OCI-LY3 (cell line): ENCODE data around the gene LDLR.
"Not testable (repeated sequence)": the region's sequence is repeated elsewhere in the genome, so short reads cannot be mapped to it uniquely, and the experiment has no call there.

Experiments used
- H2AFZ ChIP-seq: fragments of 200-600, 300-600 bp; shearing (Covaris generic); 2 replicates; pipeline ENCODE4 v1.6.0; 2014; ENCODE audit warnings: antibody characterized with exemption, low read depth, low read length
- H3K27ac ChIP-seq: fragments of 200-600, 300-600 bp; sonication (generic); 2 replicates; pipeline ENCODE4 v1.5.1; 2014; ENCODE audit warnings: mild to moderate bottlenecking, low read length, moderate library complexity, mixed read lengths
- H3K27me3 ChIP-seq: fragments of 200-600, 300-600 bp; sonication (generic); 2 replicates; pipeline ENCODE4 v1.6.1; 2014; ENCODE audit warnings: low read depth, low read length, mixed read lengths
- H3K36me3 ChIP-seq: fragments of 200-600, 300-600 bp; sonication (generic); replicated peaks from 2 replicates; pipeline ENCODE3; 2014; ENCODE audit warnings: low read depth, low read length, mixed read lengths
- H3K4me1 ChIP-seq: fragments of 300-600, 200-600 bp; sonication (generic); 2 replicates; pipeline ENCODE4 v1.6.1; 2014; ENCODE audit warnings: low read length, mixed read lengths
- H3K4me2 ChIP-seq: fragments of 200-600, 300-600 bp; sonication (generic); 2 replicates; pipeline ENCODE4 v1.6.1; 2014; ENCODE audit warnings: low read length, mixed read lengths
- H3K4me3 ChIP-seq: fragments of 300-600, 200-600 bp; sonication (generic); 2 replicates; pipeline ENCODE4 v1.5.1; 2014; ENCODE audit warnings: antibody characterized with exemption, mild to moderate bottlenecking, low read length, moderate library complexity
- H3K79me2 ChIP-seq: fragments of 300-600, 200-600 bp; shearing (Covaris generic); 2 replicates; pipeline ENCODE4 v1.6.1; 2014; ENCODE audit warnings: mild to moderate bottlenecking, low read length, mixed read lengths
- H3K9ac ChIP-seq: fragments of 300-600, 200-600 bp; shearing (Covaris generic); 2 replicates; pipeline ENCODE4 v1.6.0; 2014; ENCODE audit warnings: mild to moderate bottlenecking, low read length, moderate library complexity
- H3K9me3 ChIP-seq: fragments of 200-600, 300-600 bp; shearing (Covaris generic); 2 replicates; pipeline ENCODE4 v1.6.1; 2014; ENCODE audit warnings: low read length, mixed read lengths; ENCODE audit not compliant: insufficient read depth
- H4K20me1 ChIP-seq: fragments of 200-600, 300-600 bp; sonication (generic); 2 replicates; pipeline ENCODE4 v1.6.1; 2016; ENCODE audit warnings: low read length, mixed read lengths; ENCODE audit not compliant: insufficient read depth
- EZH2phosphoT487 ChIP-seq: fragments of 200-600 bp; shearing (Covaris generic); IDR thresholded peaks from 2 replicates; pipeline ENCODE4 v1.6.1; 2018; ENCODE audit warnings: antibody characterized with exemption, mixed run types, low read depth
- TF ChIP-seq, protein P1 (sequence below): fragments of 200-600, 300-600 bp; sonication (generic); IDR thresholded peaks from 2 replicates; pipeline ENCODE4 v1.5.1; 2014; ENCODE audit warnings: antibody characterized with exemption, low read length, low read depth

Gene LDLR

GRCh38 chr19:11094520-11094894, 5.2 kb downstream of the LDLR start:
- peak overlapping the region; percentile 53; the same call in 1 of the 2 replicates for H3K4me3 ChIP-seq
- H3K9ac ChIP-seq = no peak overlapping the region
- H3K36me3 ChIP-seq = no peaks in the 10 kb centered on the region
- H3K9me3 ChIP-seq = peaks cover 10% of the 10 kb centered on the region; the same call in 1 of the 2 replicates
- H3K4me2 ChIP-seq = peak overlapping the region; percentile 65
- peaks cover 43% of the 10 kb centered on the region for H3K4me1 ChIP-seq
- peaks cover 64% of the 10 kb centered on the region for H3K27me3 ChIP-seq
- no peak for TF ChIP-seq EZH2phosphoT487
- TF ChIP-seq, protein P1, sequence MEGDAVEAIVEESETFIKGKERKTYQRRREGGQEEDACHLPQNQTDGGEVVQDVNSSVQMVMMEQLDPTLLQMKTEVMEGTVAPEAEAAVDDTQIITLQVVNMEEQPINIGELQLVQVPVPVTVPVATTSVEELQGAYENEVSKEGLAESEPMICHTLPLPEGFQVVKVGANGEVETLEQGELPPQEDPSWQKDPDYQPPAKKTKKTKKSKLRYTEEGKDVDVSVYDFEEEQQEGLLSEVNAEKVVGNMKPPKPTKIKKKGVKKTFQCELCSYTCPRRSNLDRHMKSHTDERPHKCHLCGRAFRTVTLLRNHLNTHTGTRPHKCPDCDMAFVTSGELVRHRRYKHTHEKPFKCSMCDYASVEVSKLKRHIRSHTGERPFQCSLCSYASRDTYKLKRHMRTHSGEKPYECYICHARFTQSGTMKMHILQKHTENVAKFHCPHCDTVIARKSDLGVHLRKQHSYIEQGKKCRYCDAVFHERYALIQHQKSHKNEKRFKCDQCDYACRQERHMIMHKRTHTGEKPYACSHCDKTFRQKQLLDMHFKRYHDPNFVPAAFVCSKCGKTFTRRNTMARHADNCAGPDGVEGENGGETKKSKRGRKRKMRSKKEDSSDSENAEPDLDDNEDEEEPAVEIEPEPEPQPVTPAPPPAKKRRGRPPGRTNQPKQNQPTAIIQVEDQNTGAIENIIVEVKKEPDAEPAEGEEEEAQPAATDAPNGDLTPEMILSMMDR = no peak
- H3K27ac ChIP-seq = no peak overlapping the region
- no peak overlapping the region for H2AFZ ChIP-seq
- H3K79me2 ChIP-seq = no peaks in the 10 kb centered on the region
- peaks cover 27% of the 10 kb centered on the region for H4K20me1 ChIP-seq

GRCh38 chr19:11096210-11096841, 7.1 kb downstream of the LDLR start:
- Histone ChIP-seq H3K79me2 (no peaks in the 10 kb centered on the region), H3K4me2 (peak overlapping the region; percentile 65), H3K9me3 (peaks cover 10% of the 10 kb centered on the region), H3K27ac (peak overlapping the region; percentile 33), H3K27me3 (peaks cover 68% of the 10 kb centered on the region), H3K36me3 (no peaks in the 10 kb centered on the region), H4K20me1 (peaks cover 20% of the 10 kb centered on the region), H3K4me3 (peak overlapping the region; percentile 53), H3K9ac (no peak overlapping the region), H3K4me1 (peaks cover 43% of the 10 kb centered on the region), H2AFZ (no peak overlapping the region)
- TF ChIP-seq, protein P1 = no peak
- 0 out of 2 replicates have a peak, but pooled peaks have one; percentile 46 for TF ChIP-seq EZH2phosphoT487

- not testable (repeated sequence) for H3K9ac ChIP-seq, H3K4me2 ChIP-seq, H3K4me3 ChIP-seq, H3K27ac ChIP-seq, H2AFZ ChIP-seq, H3K36me3 ChIP-seq, H3K79me2 ChIP-seq, H3K9me3 ChIP-seq
- Histone ChIP-seq H3K4me1 (peaks cover 41% of the 10 kb centered on the region), H4K20me1 (peaks cover 15% of the 10 kb centered on the region), H3K27me3 (peaks cover 59% of the 10 kb centered on the region)
Observed at GRCh38 chr19:11097367-11097766, 8.1 kb downstream of the LDLR start.

DNA sequence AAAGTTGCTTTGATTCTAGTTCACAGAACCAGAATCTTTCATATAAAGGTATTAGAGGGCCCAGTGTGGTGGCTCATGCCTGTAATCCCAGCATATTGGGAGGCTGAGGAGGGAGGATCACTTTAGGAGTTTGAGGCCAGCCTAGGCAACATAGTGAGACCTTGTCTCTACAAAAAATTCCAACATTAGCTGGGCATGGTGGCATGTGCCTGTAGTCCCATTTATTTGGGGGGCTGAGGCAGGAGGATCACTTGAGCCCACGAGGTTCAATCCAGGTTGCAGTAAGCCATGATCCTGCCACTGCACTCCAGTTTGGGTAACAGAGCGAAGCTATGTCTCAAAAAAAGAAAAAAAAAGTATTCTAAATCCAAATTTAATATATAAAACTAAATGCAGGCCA, 9.1 kb downstream of the LDLR start:
- Histone ChIP-seq H3K27ac (no peak overlapping the region), H3K9ac (no peak overlapping the region), H3K4me2 (no peak overlapping the region), H4K20me1 (peaks cover 15% of the 10 kb centered on the region), H3K27me3 (peaks cover 66% of the 10 kb centered on the region), H3K79me2 (no peaks in the 10 kb centered on the region), H3K4me3 (no peak overlapping the region), H3K36me3 (no peaks in the 10 kb centered on the region), H3K9me3 (peaks cover 10% of the 10 kb centered on the region), H3K4me1 (peaks cover 31% of the 10 kb centered on the region), H2AFZ (no peak overlapping the region)
- TF ChIP-seq, protein P1 = no peak
- no peak for TF ChIP-seq EZH2phosphoT487
